HepG2 (cell line): Measurements from ENCODE around the gene CCDC6. TPM values are rescaled to one million over a fixed set of nuclear protein-coding genes. Genes with fewer than 3 reads are reported as not detected.

Source experiments
- ATAC-seq: fragments of 200-7000 bp; cut with Tn5 transposase; 3 replicates; pipeline ENCODE4 v1.9.1; 2020; ENCODE audit warnings: mild to moderate bottlenecking, moderate library complexity
- BruUV-seq: library from RNA; stranded (reverse); fragments of 400-500 nt; replicated peaks from 2 replicates; lab custom pipeline; 2021; lab: Mats Ljungman, UMichigan
- CTCF ChIA-PET: fragments of 300-600 bp; formaldehyde crosslinking; extraction: SDS; loops from one replicate; lab custom pipeline; 2021; ENCODE audit warnings: low total read pairs, inconsistent platforms, low intra/inter-chr PET ratio; lab: Yijun Ruan, JAX
- POLR2A ChIA-PET: fragments of 350-600 bp; sonication (Branson Sonifier 250); formaldehyde crosslinking; loops from one replicate; lab custom pipeline; 2020; ENCODE audit warnings: antibody characterized with exemption, inconsistent platforms; lab: Yijun Ruan, JAX
- DNase-seq: peaks from one replicate; pipeline ENCODE4 v3.0.0-alpha.2; 2015; ENCODE audit warnings: low spot score
- FAIRE-seq: peaks from 3 replicates; lab custom pipeline; 2011; peaks lifted over from hg19 to GRCh38; lab: Jason Lieb, UNC
- H2AFZ ChIP-seq: one replicate; pipeline ENCODE4 v1.6.1; 2011; ENCODE audit warnings: low read length, inconsistent platforms
- H3K27ac ChIP-seq: fragments of 300-600 bp; 3 replicates; pipeline ENCODE4 v1.8.0; 2011; ENCODE audit warnings: mixed run types, mild to moderate bottlenecking, mixed read lengths, low read length, inconsistent platforms; ENCODE audit not compliant: insufficient read depth; ENCODE audit errors: extremely low read length
- H3K27me3 ChIP-seq, 2 experiments: fragments of 200-600 bp in 1 of 2; 2 replicates in 1 of 2; 3 replicates in 1 of 2; pipeline versions ENCODE4 v1.6.0 to v1.8.0; 2011; ENCODE audit warnings: low read length in 2 of 2, mild to moderate bottlenecking in 2 of 2, moderate library complexity in 2 of 2, inconsistent platforms in 1 of 2; ENCODE audit not compliant: insufficient read depth in 2 of 2, control insufficient read depth in 1 of 2
- H3K36me3 ChIP-seq, 2 experiments: fragments of 200-600 bp in 1 of 2; replicated peaks in 1 of 2; 2 replicates in 1 of 2; 3 replicates in 1 of 2; pipeline versions ENCODE4 v1.5.1 to v1.8.0; 2011; ENCODE audit warnings: low read length in 2 of 2, inconsistent platforms in 1 of 2; ENCODE audit not compliant: insufficient read depth in 2 of 2, control insufficient read depth in 1 of 2
- H3K4me1 ChIP-seq: 2 replicates; pipeline ENCODE4 v1.5.1; 2012; ENCODE audit warnings: low read length, inconsistent platforms; ENCODE audit not compliant: insufficient read depth
- H3K4me2 ChIP-seq: 2 replicates; pipeline ENCODE4 v1.6.0; 2011; ENCODE audit warnings: low read depth, low read length, inconsistent platforms
- H3K4me3 ChIP-seq, 3 experiments: fragments of 200-600 bp in 1 of 3; sonication (generic), shearing (Covaris generic) in 1 of 3; replicated peaks in 1 of 3; 2 replicates each; pipeline ENCODE4 v1.5.1; 2011 to 2016; ENCODE audit warnings: low read length in 3 of 3, inconsistent platforms in 2 of 3, low read depth in 2 of 3, mild to moderate bottlenecking in 2 of 3, control low read depth in 1 of 3, mixed read lengths in 1 of 3; ENCODE audit not compliant: insufficient read depth in 1 of 3
- H3K79me2 ChIP-seq: one replicate; pipeline ENCODE4 v1.6.1; 2011; ENCODE audit warnings: low read length, inconsistent platforms; ENCODE audit not compliant: insufficient read depth
- H3K9ac ChIP-seq: 2 replicates; pipeline ENCODE4 v1.6.0; 2011; ENCODE audit warnings: mild to moderate bottlenecking, low read depth, low read length, inconsistent platforms; ENCODE audit not compliant: insufficient read depth
- H3K9me3 ChIP-seq: 2 replicates; pipeline ENCODE4 v1.5.1; 2012; ENCODE audit warnings: mild to moderate bottlenecking, low read length
- H4K20me1 ChIP-seq: 2 replicates; pipeline ENCODE4 v1.6.0; 2011; ENCODE audit warnings: inconsistent platforms, mild to moderate bottlenecking, low read length, moderate library complexity; ENCODE audit not compliant: insufficient read depth
- GTF2F1 ChIP-seq: fragments of 150-350 bp; IDR thresholded peaks from 2 replicates; pipeline ENCODE4 v1.6.1; 2014; ENCODE audit warnings: low read length
- HMG20B ChIP-seq: conservative IDR thresholded peaks from 2 replicates; pipeline ENCODE4 v1.6.1; 2016; ENCODE audit warnings: missing genetic modification reagents, missing compliant biosample characterization
- HMGXB3 ChIP-seq: sonication (generic); formaldehyde crosslinking; IDR thresholded peaks from 2 replicates; pipeline ENCODE4 v1.4.0; 2020; ENCODE audit warnings: missing genetic modification reagents, borderline replicate concordance
- KLF16 ChIP-seq, 2 experiments: sonication (generic) in 1 of 2; formaldehyde crosslinking in 1 of 2; IDR thresholded peaks; 2 replicates each; pipeline versions ENCODE4 v1.6.1 to v1.8.0; 2016 to 2023; ENCODE audit warnings: missing genetic modification reagents in 2 of 2, missing compliant biosample characterization in 1 of 2
- RCOR2 ChIP-seq: IDR thresholded peaks from 2 replicates; pipeline ENCODE4 v1.6.1; 2016; ENCODE audit warnings: missing biosample characterization, missing genetic modification reagents
- ZNF569 ChIP-seq: sonication (generic); formaldehyde crosslinking; IDR thresholded peaks from 2 replicates; pipeline ENCODE4 v1.5.0; 2020; ENCODE audit warnings: mild to moderate bottlenecking, missing genetic modification reagents, moderate library complexity, borderline replicate concordance
- WGBS: methylation state at CpG from one replicate; pipeline ENCODE4 v1.1.6; 2017; ENCODE audit warnings: low lambda C conversion rate; 5-methylcytosine and 5-hydroxymethylcytosine counted together
- in situ Hi-C: cut with HindIII; loops from 2 replicates; pipeline ENCODE4 v1.10.0; 2017; ENCODE audit warnings: low pct_unique_long_range_greater_than_20kb; ENCODE audit not compliant: extremely low pct_ligation_motif_present
- intact Hi-C: fragments of 100-400 bp; cut with micrococcal nuclease; formaldehyde crosslinking; loops from one replicate; pipeline ENCODE4 v1.10.0; 2022; ENCODE audit not compliant: unreplicated experiment
- polyA plus RNA-seq, 8 experiments: library from polyadenylated mRNA; depleted of rRNA in 3 of 8; stranded (reverse) in 7 of 8; unstranded in 1 of 8; fragments of >200 nt; fragmentation: Illumina TruSeq in 4 of 8; extraction: Trizol in 4 of 8; gene quantifications; 2 replicates each; pipeline versions ENCODE4 v1.2.1 to v1.2.3, GENCODE V29; 2011 to 2016; ENCODE audit warnings: low read depth in 4 of 8, missing spikeins in 1 of 8, mixed read lengths in 1 of 8; ENCODE audit not compliant: insufficient read depth in 1 of 8
- total RNA-seq, 5 experiments: library from RNA; depleted of rRNA; stranded (reverse); fragments of >200 nt; fragmentation: Illumina TruSeq; extraction: Trizol; gene quantifications; 2 replicates each; pipeline ENCODE4 v1.2.3, GENCODE V29; 2016; ENCODE audit warnings: low read depth in 1 of 5
- TF ChIP-seq, protein P1 (sequence below), 2 experiments: fragments of 450-650 bp in 1 of 2; sonication (generic) in 1 of 2; formaldehyde crosslinking; IDR thresholded peaks; 2 replicates each; pipeline versions ENCODE4 v1.5.0 to v1.8.0; 2020 to 2022; ENCODE audit warnings: mild to moderate bottlenecking in 1 of 2, missing genetic modification reagents in 1 of 2
- TF ChIP-seq, protein P2 (sequence below): sonication (generic); formaldehyde crosslinking; IDR thresholded peaks from 2 replicates; pipeline ENCODE4 v1.4.0; 2020; ENCODE audit warnings: missing genetic modification reagents, mild to moderate bottlenecking, borderline replicate concordance
- TF ChIP-seq, protein P3 (sequence below), 2 experiments: sonication (generic) in 1 of 2; formaldehyde crosslinking in 1 of 2; IDR thresholded peaks; 2 replicates each; pipeline versions ENCODE4 v1.4.0 to v1.6.1; 2018 to 2020; ENCODE audit warnings: missing genetic modification reagents in 2 of 2, borderline replicate concordance in 1 of 2, low read depth in 1 of 2, mild to moderate bottlenecking in 1 of 2, missing biosample characterization in 1 of 2

CCDC6 gene
- total and polyA plus RNA-seq, 2 of the 13 experiments (the other 11 are each of a cell fraction or from before 2014, with no cell fraction given) = 17.9 to 18.3 TPM

DNA sequence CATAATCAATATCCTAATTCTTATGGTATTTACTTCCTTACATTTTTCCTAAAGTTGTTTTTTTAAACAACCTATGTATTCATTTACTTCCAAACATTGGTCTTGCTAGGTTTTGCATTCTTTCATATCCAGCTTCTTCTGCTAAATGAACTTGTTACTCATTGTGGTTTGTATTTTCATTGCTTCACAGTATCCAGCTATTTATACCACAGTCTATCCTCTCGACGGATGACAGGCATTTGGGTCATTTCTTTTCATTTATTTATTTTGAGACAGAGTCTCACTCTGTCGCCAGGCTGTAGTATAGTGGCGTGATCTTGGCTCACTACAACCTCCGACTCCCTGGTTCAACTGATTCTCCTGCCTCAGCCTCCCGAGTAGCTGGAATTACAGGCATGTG, 66.8 kb downstream of the CCDC6 start (continued):
- TF ChIP-seq HMG20B (CRISPR knock-in tag) (no peak), GTF2F1 (no peak)
- TF ChIP-seq, protein P1, sequence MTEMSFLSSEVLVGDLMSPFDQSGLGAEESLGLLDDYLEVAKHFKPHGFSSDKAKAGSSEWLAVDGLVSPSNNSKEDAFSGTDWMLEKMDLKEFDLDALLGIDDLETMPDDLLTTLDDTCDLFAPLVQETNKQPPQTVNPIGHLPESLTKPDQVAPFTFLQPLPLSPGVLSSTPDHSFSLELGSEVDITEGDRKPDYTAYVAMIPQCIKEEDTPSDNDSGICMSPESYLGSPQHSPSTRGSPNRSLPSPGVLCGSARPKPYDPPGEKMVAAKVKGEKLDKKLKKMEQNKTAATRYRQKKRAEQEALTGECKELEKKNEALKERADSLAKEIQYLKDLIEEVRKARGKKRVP (CRISPR knock-in tag; IDR thresholded peaks at IDR 0.05) = no peak
- TF ChIP-seq, protein P2, sequence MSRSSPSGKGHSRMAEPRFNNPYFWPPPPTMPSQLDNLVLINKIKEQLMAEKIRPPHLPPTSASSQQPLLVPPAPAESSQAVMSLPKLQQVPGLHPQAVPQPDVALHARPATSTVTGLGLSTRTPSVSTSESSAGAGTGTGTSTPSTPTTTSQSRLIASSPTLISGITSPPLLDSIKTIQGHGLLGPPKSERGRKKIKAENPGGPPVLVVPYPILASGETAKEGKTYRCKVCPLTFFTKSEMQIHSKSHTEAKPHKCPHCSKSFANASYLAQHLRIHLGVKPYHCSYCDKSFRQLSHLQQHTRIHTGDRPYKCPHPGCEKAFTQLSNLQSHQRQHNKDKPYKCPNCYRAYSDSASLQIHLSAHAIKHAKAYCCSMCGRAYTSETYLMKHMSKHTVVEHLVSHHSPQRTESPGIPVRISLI (CRISPR knock-in tag) = no peak

- Histone ChIP-seq H3K4me1 (no peaks in the 10 kb centered on the region), H3K36me3 (no peaks in the 10 kb centered on the region; a peak in 1 of 5 replicates), H2AFZ (no peak overlapping the region), H4K20me1 (no peaks in the 10 kb centered on the region), H3K4me2 (no peak overlapping the region), H3K9me3 (no peaks in the 10 kb centered on the region), H3K27ac (no peak overlapping the region), H3K4me3 (no peak overlapping the region), H3K79me2 (no peaks in the 10 kb centered on the region), H3K27me3 (no peaks in the 10 kb centered on the region), H3K9ac (no peak overlapping the region)
- 91% methylated on average over 2 of the region's 2 CpGs for WGBS
- no peak for DNase-seq
- ChIA-PET POLR2A (interaction anchor here (0.7 kb wide), 1 partner anchor 20 kb away, joined by 4 read pairs; no protein-coding TSS in a partner anchor), CTCF (no interaction called here)
- intact Hi-C loops (no loop called here), in situ Hi-C loops (no loop called here)
- no peak for FAIRE-seq
- BruUV-seq = no TSS peak
- no peak for ATAC-seq
- no peak for TF ChIP-seq HMGXB3
- no peak for TF ChIP-seq RCOR2 (CRISPR knock-in tag)
- TF ChIP-seq, protein P3, sequence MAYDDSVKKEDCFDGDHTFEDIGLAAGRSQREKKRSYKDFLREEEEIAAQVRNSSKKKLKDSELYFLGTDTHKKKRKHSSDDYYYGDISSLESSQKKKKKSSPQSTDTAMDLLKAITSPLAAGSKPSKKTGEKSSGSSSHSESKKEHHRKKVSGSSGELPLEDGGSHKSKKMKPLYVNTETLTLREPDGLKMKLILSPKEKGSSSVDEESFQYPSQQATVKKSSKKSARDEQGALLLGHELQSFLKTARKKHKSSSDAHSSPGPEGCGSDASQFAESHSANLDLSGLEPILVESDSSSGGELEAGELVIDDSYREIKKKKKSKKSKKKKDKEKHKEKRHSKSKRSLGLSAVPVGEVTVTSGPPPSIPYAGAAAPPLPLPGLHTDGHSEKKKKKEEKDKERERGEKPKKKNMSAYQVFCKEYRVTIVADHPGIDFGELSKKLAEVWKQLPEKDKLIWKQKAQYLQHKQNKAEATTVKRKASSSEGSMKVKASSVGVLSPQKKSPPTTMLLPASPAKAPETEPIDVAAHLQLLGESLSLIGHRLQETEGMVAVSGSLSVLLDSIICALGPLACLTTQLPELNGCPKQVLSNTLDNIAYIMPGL (CRISPR knock-in tag; IDR thresholded peaks at IDR 0.05; ENCODE audit: borderline replicate concordance in 1 of 2, low read depth in 1 of 2) = no peak
- no peak for TF ChIP-seq KLF16 (CRISPR knock-in tag; IDR thresholded peaks at IDR 0.05)
- TF ChIP-seq ZNF569 = no peak
Observed at GRCh38 chr10:59838085-59838789, 68.1 kb downstream of the CCDC6 start.
